HL-60/S4 (cell line): ENCODE data around the gene HHAT.

Experiments
- in situ Hi-C: fragments of 300-500 bp; cut with MboI; formaldehyde crosslinking; loops from 2 replicates; pipeline ENCODE4 v1.14.3; 2022; ENCODE audit warnings: low sequenced_read_pairs

The HHAT gene

DNA sequence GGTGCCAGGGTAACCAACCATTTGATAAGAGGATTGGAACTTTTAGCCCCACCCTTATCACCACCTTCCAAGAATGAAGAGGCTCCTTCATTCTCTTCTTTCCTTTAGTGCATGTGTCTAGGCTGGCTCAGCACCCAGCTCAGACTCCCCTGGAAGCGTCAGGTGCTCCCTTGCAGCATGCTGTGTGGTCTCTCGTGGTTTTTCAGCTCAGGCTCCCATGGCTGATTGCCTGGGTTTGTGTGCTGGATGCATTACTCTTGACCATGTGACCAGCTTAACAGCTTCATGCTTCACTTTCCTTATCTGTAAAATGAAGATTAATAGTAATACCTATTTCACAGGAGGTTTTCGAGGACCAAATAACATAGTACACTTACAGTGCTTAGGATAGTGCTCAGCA, 198.4 kb downstream of the HHAT start:
- in situ Hi-C loops: no loop called here

GRCh38 chr1:210531475-210532222, 202.9 kb downstream of the HHAT start:
- in situ Hi-C loops: no loop called here

DNA sequence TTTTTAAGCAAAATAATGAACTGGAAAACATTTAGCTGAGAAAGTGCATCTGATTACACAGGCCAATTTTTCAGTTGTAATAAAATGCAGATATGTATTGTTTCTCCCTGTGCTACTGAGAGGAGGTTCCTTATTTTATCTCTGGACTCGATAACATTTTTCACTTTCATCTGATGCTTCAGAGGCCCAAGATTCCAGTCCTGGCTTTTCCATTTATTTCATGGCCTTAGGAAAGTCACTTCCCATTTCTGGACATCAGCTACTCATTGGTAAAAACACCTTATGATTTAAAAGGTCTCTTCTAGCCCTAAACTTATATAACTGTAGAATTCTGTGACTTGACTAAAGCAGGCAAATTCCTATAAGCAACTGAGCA, 203.5 kb downstream of the HHAT start:
- in situ Hi-C loops: no loop called here

DNA sequence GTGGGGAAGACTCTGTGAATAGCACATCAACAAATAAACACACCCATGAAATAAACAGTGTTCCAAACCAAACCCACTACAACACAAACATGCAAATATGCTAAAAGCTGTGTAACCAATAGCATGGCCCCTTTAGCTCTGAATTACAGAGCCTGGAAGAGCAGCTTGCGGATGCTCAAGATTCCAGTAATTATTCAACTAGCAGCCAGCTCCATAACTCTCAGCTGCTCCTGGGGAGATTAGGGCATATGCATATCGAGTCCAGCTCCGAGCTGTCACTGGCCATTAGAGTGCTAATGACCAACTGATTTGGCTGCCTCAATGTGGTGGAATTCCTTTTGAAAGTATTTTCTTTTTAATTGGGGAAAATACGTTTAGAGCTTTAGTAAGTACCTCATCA, 207.1 kb downstream of the HHAT start:
- in situ Hi-C loops: no loop called here

GRCh38 chr1:210536254-210536961, 207.7 kb downstream of the HHAT start:
- in situ Hi-C loops: no loop called here

GRCh38 chr1:210540288-210540687, 211.6 kb downstream of the HHAT start:
- in situ Hi-C loops: no loop called here

DNA sequence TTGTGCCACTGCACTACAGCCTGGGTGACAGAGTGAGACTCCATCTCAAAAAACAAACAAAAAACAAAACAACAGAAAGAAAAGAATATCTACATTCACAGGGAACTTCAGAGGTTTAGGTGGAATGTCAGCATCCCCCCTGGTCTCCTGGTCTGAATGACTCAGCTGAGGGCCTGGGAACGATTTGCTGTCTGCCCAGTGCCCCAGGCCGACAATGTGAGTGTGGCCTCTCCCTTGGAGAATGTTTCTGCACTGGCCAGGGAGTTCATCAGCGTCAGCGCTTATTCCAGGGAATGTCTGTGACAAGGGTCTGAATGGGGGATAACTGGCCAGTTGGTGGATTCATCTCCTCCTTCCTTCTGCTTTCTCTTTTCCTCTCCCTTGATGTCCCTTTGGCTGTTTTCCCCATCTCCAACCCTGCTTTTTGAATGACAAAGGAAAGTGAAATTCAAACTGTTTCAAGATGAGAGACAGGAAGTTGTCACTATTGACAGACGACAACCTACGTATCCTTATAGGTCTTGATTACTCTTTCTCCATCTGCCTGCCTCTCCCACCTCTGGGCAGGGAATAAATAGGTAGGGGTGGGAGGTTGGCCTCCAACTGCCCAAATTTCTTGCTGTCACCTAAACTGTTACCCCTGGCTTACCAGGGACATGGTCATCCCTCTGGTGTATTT, 213.1 kb downstream of the HHAT start:
- in situ Hi-C loops: no loop called here

- in situ Hi-C loops: no loop called here
These were observed 223.2 kb downstream of the HHAT start for GRCh38 chr1:210551899-210552298.

GRCh38 chr1:210553711-210554110, 225.0 kb downstream of the HHAT start:
- in situ Hi-C loops: no loop called here

- in situ Hi-C loops: no loop called here
These were observed 225.7 kb downstream of the HHAT start for GRCh38 chr1:210554382-210554781.

- in situ Hi-C loops: no loop called here
These were observed 227.8 kb downstream of the HHAT start for GRCh38 chr1:210556475-210556874.

DNA sequence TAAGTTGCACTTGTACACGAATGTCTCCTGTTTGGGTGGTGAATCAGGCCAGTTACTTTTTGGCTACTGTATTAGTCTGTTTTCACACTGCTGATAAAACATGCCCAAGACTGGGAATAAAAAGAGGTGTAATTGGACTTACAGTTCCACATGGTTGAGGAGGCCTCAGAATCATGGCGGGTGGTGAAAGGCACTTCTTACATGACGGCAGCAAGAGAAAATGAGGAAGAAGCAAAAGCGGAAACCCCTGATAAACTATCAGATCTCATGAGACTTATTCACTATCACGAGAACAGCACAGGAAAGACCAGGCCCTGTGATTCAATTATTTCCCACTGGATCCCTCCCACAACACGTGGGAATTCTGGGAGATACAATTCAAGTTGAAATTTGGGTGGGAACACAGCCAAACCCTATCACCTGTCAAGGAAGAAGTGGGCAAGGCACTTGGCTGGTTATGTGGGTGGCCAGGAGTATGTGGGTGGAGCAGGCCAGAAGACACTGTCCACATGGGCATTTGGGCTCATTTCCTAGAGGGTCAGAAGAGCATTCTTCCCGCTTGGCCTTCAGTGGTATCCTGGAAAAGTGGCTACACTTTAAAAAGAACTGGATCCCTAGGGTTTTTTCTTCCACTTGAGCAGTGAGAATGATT, 228.8 kb downstream of the HHAT start:
- in situ Hi-C loops: no loop called here

DNA sequence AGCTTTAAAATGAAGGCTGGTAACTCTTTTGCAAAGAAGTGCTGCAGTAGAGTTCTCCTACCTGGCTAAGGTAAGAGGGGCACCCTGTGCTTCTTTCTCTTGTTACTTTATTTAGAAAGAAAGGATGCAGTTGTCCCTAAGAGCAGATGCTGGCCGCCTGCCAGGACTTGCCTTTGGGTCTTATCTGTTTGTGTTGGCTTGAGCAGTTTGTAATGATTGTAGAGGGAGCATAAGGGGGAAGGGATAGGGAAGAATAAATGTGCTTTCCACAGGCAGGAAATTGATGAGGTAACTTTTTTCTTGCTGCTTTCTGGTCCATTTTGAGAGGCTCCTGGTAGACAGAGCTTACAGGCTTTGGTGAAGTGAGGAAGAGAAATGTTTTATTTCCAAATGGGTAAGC, 229.6 kb downstream of the HHAT start:
- in situ Hi-C loops: no loop called here

DNA sequence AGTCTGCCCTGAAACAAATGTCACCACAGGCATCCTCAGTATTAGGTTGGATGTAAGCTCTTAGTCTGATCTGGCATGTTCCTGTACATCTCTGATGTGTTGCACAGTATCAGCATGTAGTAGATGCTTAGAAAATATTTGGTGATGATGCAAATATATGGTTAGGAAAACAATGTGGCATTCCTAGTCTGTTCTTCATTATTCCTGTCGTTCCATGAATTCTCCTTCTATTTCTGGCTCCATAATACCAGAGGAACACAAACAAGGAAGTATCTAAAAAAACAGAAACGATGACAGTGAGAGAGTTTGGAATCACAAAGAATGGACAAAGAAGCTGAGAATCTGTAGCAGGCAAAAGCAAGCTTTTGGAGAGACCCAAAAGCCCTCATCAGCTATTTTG, 236.6 kb downstream of the HHAT start:
- in situ Hi-C loops: no loop called here

DNA sequence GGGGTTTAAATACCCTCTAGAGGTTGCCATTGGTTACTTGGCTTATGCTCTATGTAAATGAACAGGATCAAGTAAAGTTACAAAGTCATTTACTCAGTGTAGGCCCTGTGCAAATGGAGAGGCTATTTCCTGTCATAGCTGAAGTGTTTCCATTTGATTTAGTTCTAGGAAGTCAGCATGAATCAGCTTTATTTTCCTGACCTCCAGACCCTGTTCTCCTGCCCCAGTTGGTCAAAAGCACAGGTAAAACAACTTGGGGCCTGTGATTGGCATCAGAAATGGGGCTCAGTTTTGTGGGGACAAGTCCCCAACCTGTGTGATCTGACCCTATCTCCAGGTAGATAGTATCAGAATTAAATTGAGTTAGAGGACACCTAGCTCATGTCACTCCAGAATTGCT, 239.9 kb downstream of the HHAT start:
- in situ Hi-C loops: no loop called here

DNA sequence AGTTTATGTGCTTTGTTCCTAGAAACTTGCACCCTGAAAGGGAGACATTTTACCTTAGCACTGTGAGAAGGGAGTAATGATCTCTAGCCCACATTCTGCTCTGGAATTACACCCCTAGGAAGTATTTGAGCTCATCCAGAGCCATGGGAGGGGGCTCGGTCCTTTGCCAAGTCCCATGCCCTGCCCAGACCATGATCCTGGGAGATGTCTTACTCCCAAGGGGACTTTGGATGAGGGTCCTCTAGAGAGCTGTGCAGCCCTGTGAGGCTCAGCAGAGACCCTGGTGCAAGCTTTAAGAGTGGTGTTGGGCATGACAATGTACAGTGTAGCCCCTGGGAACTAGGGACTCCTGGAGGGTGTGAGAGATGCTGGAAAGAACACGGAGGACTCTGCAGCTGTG, 241.4 kb downstream of the HHAT start:
- in situ Hi-C loops: no loop called here

- in situ Hi-C loops: no loop called here
These were observed 242.9 kb downstream of the HHAT start for GRCh38 chr1:210571356-210572284.

GRCh38 chr1:210573141-210573540, 244.4 kb downstream of the HHAT start:
- in situ Hi-C loops: no loop called here

DNA sequence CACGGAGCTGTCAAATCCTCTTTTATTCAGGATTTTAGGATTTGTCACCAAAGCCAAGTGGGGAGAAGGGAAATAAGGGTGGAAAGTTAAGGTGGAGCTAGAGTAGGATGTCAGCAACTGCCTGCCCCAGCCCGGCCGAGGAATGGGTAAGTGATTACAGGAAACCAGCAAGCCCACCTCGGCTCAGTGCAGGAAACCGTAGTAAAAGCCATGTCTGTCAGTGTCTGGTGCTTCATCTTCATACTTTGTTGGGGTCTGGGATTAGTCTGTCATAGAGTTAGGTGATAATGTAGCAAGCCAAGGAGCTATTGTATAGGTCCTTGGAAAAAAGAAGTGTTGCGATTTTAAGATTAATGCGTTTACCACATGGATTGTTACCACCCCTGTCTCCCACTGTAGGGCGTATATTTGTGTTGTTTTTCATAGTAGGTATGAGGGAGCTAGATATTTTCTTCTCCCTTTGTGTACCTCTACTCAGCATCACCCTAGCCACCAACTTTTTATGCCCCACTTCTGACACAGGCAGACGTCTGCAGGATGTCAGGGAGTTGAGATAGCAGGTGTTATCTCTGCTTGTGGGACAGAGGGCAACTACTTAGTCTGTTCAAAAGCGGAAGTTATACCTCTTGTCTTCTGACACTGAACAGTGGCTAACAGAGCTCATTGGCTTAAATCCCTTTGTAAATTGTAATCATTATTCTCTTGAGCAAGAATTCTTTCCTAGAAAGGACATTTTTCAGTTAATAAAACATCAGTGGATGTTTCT, 253.7 kb downstream of the HHAT start:
- in situ Hi-C loops: no loop called here
